C4-2B (cell line): ENCODE data around the gene SLMAP.

Experiments used
- ZFX ChIP-seq: fragments of 450-650 bp; IDR thresholded peaks from 2 replicates; pipeline ENCODE4 v1.6.1; 2017
- TF ChIP-seq, protein P1 (sequence below): fragments of 450-650 bp; conservative IDR thresholded peaks from 2 replicates; pipeline ENCODE4 v1.5.1; 2017; ENCODE audit warnings: mild to moderate bottlenecking

GRCh38 chr3:57810048-57810447 is 53.9 kb downstream of the SLMAP start:
- TF ChIP-seq, protein P1, sequence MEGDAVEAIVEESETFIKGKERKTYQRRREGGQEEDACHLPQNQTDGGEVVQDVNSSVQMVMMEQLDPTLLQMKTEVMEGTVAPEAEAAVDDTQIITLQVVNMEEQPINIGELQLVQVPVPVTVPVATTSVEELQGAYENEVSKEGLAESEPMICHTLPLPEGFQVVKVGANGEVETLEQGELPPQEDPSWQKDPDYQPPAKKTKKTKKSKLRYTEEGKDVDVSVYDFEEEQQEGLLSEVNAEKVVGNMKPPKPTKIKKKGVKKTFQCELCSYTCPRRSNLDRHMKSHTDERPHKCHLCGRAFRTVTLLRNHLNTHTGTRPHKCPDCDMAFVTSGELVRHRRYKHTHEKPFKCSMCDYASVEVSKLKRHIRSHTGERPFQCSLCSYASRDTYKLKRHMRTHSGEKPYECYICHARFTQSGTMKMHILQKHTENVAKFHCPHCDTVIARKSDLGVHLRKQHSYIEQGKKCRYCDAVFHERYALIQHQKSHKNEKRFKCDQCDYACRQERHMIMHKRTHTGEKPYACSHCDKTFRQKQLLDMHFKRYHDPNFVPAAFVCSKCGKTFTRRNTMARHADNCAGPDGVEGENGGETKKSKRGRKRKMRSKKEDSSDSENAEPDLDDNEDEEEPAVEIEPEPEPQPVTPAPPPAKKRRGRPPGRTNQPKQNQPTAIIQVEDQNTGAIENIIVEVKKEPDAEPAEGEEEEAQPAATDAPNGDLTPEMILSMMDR: no peak
- TF ChIP-seq ZFX: no peak
